Endothelial cell of umbilical vein (primary cell): ENCODE data around the gene ATG13. TPM values are rescaled to one million over a fixed set of nuclear protein-coding genes. Genes with fewer than 3 reads are reported as not detected.

Experiments
- BruUV-seq: library from RNA; stranded (reverse); fragments of 400-500 nt; replicated peaks from 2 replicates; lab custom pipeline; 2021; lab: Mats Ljungman, UMichigan
- CTCF ChIA-PET: fragments of 300-600, 350-600 bp; sonication (Branson Sonifier 250); formaldehyde crosslinking; loops from one replicate; lab custom pipeline; 2021; ENCODE audit warnings: antibody characterized with exemption, inconsistent platforms; lab: Charles Lee
- POLR2A ChIA-PET: fragments of 300-600, 350-600 bp; sonication (Branson Sonifier 250); formaldehyde crosslinking; loops from one replicate; lab custom pipeline; 2021; ENCODE audit warnings: antibody characterized with exemption, inconsistent platforms; lab: Charles Lee
- DNase-seq: peaks from one replicate; pipeline ENCODE4 v3.0.0-alpha.2; 2011; ENCODE audit warnings: low read depth, low spot score
- FAIRE-seq: peaks from 2 replicates; lab custom pipeline; 2011; peaks lifted over from hg19 to GRCh38; lab: Jason Lieb, UNC
- H2AFZ ChIP-seq: 2 replicates; pipeline ENCODE4 v1.6.0; 2012; ENCODE audit warnings: low read depth, low read length, control low read depth, inconsistent platforms
- H3K27ac ChIP-seq: 2 replicates; pipeline ENCODE4 v1.5.1; 2011; ENCODE audit warnings: low read depth, mild to moderate bottlenecking, control low read depth, low read length, moderate library complexity; ENCODE audit not compliant: insufficient read depth
- H3K27me3 ChIP-seq, 2 experiments: 2 replicates each; pipeline versions ENCODE4 v1.6.0 to v1.6.1; 2011; ENCODE audit warnings: low read length in 2 of 2, mixed read lengths in 1 of 2; ENCODE audit not compliant: control insufficient read depth in 2 of 2, insufficient read depth in 2 of 2
- H3K36me3 ChIP-seq, 2 experiments: 2 replicates in 1 of 2; 3 replicates in 1 of 2; pipeline ENCODE4 v1.5.1; 2011; ENCODE audit warnings: low read length in 2 of 2, mild to moderate bottlenecking in 1 of 2, moderate library complexity in 1 of 2; ENCODE audit not compliant: control insufficient read depth in 2 of 2, insufficient read depth in 2 of 2; ENCODE audit errors: extremely low read depth in 1 of 2
- H3K4me1 ChIP-seq: 3 replicates; pipeline ENCODE4 v1.5.1; 2011; ENCODE audit warnings: mild to moderate bottlenecking, low read length; ENCODE audit not compliant: control insufficient read depth, insufficient read depth; ENCODE audit errors: extremely low read depth
- H3K4me2 ChIP-seq: 2 replicates; pipeline ENCODE4 v1.6.1; 2011; ENCODE audit warnings: low read length, control low read depth, mixed read lengths; ENCODE audit not compliant: insufficient read depth
- H3K4me3 ChIP-seq, 3 experiments: fragments of 200-600 bp in 1 of 3; sonication (generic), shearing (Covaris generic) in 1 of 3; replicated peaks in 1 of 3; 2 replicates each; pipeline ENCODE4 v1.5.1; 2011 to 2016; ENCODE audit warnings: control low read depth in 3 of 3, low read length in 3 of 3, mild to moderate bottlenecking in 2 of 3, inconsistent platforms in 1 of 3, low read depth in 1 of 3, moderate library complexity in 1 of 3; ENCODE audit not compliant: insufficient read depth in 1 of 3
- H3K79me2 ChIP-seq: 2 replicates; pipeline ENCODE4 v1.6.0; 2012; ENCODE audit warnings: low read length, inconsistent platforms; ENCODE audit not compliant: control insufficient read depth, insufficient read depth
- H3K9ac ChIP-seq: replicated peaks from 2 replicates; pipeline ENCODE3; 2011; ENCODE audit warnings: low read length, control low read depth; ENCODE audit not compliant: insufficient read depth; ENCODE audit errors: extremely low read depth
- H3K9me1 ChIP-seq: replicated peaks from 3 replicates; pipeline ENCODE4 v1.6.0; 2011; ENCODE audit warnings: mild to moderate bottlenecking, low read length; ENCODE audit not compliant: control insufficient read depth, insufficient read depth; ENCODE audit errors: extremely low read depth
- H3K9me3 ChIP-seq: replicated peaks from 2 replicates; pipeline ENCODE4 v1.5.1; 2012; ENCODE audit warnings: low read length, inconsistent platforms; ENCODE audit not compliant: control insufficient read depth, insufficient read depth
- H4K20me1 ChIP-seq: replicated peaks from 2 replicates; pipeline ENCODE3; 2011; ENCODE audit warnings: mild to moderate bottlenecking, low read length; ENCODE audit not compliant: control insufficient read depth, insufficient read depth; ENCODE audit errors: extremely low read depth
- EZH2 ChIP-seq: IDR thresholded peaks from 2 replicates; pipeline ENCODE4 v1.6.1; 2012; ENCODE audit warnings: borderline replicate concordance, low read depth, mild to moderate bottlenecking, moderate library complexity, low read length, inconsistent platforms; ENCODE audit not compliant: severe bottlenecking
- FOS ChIP-seq: IDR thresholded peaks from 2 replicates; pipeline ENCODE4 v1.6.1; 2011; ENCODE audit warnings: mild to moderate bottlenecking, low read length, moderate library complexity, borderline replicate concordance; ENCODE audit not compliant: insufficient read depth
- GATA2 ChIP-seq: IDR thresholded peaks from 2 replicates; pipeline ENCODE4 v1.7.0; 2011; ENCODE audit warnings: low read depth, mild to moderate bottlenecking, moderate library complexity, mixed read lengths, low read length; ENCODE audit not compliant: insufficient read length, insufficient read depth
- JUN ChIP-seq: IDR thresholded peaks from 2 replicates; pipeline ENCODE4 v1.6.1; 2011; ENCODE audit warnings: borderline replicate concordance, low read depth; ENCODE audit not compliant: insufficient read length, insufficient read depth
- MYC ChIP-seq: IDR thresholded peaks from one replicate; pipeline ENCODE4 v1.6.1; 2011; ENCODE audit warnings: mild to moderate bottlenecking, low read depth, low read length
- POLR2A ChIP-seq: IDR thresholded peaks from 2 replicates; pipeline ENCODE4 v1.6.1; 2012; ENCODE audit warnings: low read depth, mild to moderate bottlenecking, control low read depth, low read length
- POLR2AphosphoS5 ChIP-seq: IDR thresholded peaks from 2 replicates; pipeline ENCODE4 v1.6.1; 2012; ENCODE audit warnings: low read depth, mild to moderate bottlenecking, control low read depth, low read length, moderate library complexity; ENCODE audit not compliant: insufficient read depth
- dilution Hi-C: fragments of 300-500 bp; cut with MboI; formaldehyde crosslinking; loops from one replicate; pipeline ENCODE4 v1.15.0; 2019; ENCODE audit warnings: low sequenced_read_pairs; ENCODE audit not compliant: extremely low pct_ligation_motif_present
- intact Hi-C: fragments of 100-400 bp; cut with micrococcal nuclease; formaldehyde crosslinking; loops from one replicate; pipeline ENCODE4 v1.10.0; 2022
- polyA plus RNA-seq, 4 experiments: library from polyadenylated mRNA; depleted of rRNA in 3 of 4; stranded (reverse) in 3 of 4; unstranded in 1 of 4; fragments of >200 nt; gene quantifications; 2 replicates each; pipeline versions ENCODE4 v1.2.1 to v1.2.3, GENCODE V29; 2011 to 2012; ENCODE audit warnings: missing spikeins in 1 of 4
- total RNA-seq: library from RNA; stranded (reverse); gene quantifications from 2 replicates; pipeline ENCODE4 v1.2.3, GENCODE V29; 2021
- TF ChIP-seq, protein P1 (sequence below), 2 donors: IDR thresholded peaks; 1 replicate in 1 of 2; 2 replicates in 1 of 2; pipeline ENCODE4 v1.5.1; 2011; ENCODE audit warnings: low read length in 2 of 2, mild to moderate bottlenecking in 2 of 2, moderate library complexity in 2 of 2, control low read depth in 1 of 2, inconsistent platforms in 1 of 2, low read depth in 1 of 2; ENCODE audit not compliant: insufficient read depth in 1 of 2; ENCODE audit errors: extremely low read depth in 1 of 2
- TF ChIP-seq, protein P2 (sequence below): IDR thresholded peaks from 2 replicates; pipeline ENCODE4 v1.6.1; 2011; ENCODE audit not compliant: insufficient read depth, insufficient read length

ATG13 gene
- total and polyA plus RNA-seq, 2 donors (not counting 3 experiments of a cell fraction or from before 2014, with no cell fraction given), result 60.1 to 66.5 TPM

DNA sequence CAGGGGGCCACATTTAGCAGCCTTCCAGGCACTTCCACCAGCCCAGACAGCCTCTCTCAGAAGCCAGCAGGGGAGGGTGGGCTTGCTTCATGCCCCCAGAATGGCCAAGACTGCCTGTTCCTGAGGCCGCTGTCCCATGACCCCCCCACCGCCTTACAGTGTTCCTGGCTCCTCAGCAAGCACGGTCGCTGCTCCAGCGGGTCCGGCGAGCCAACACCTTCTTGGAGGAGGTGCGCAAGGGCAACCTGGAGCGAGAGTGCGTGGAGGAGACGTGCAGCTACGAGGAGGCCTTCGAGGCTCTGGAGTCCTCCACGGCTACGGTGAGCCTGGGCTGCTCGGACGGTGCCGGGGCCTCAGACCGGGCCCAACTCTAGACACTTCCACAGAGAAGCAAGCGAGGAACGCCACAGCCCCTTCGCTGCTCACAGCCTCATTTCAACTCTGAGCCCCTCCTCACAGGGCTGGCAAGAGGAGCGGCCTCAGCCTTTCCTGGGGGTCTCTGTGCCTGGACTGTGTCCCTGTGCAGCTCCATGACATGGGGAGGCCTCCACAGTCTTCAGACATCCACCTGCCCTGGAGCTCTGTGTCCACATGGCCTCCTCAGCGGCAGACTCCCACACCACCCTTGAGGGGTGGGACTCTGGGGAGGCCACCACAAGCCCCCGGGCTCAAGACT is 102.3 kb downstream of the ATG13 start:
- no peaks in the 10 kb centered on the region for H3K9me3 ChIP-seq
- no peak overlapping the region for H3K4me3 ChIP-seq
- no peaks in the 10 kb centered on the region for H4K20me1 ChIP-seq
- H3K79me2 ChIP-seq, result no peaks in the 10 kb centered on the region
- BruUV-seq, result no TSS peak
- H3K36me3 ChIP-seq, result no peaks in the 10 kb centered on the region
- H3K9ac ChIP-seq, result no peak overlapping the region
- H3K4me1 ChIP-seq, result peaks cover 6% of the 10 kb centered on the region
- DNase-seq, result no peak
- intact Hi-C loops, result no loop called here
- no peaks in the 10 kb centered on the region for H3K27me3 ChIP-seq
- ChIA-PET CTCF (interaction anchor here (1.4 kb wide), 1 partner anchor 13 kb away, joined by 3 read pairs; no protein-coding TSS in a partner anchor), POLR2A (no interaction called here)
- no peaks in the 10 kb centered on the region for H3K9me1 ChIP-seq
- no peak overlapping the region for H3K4me2 ChIP-seq
- dilution Hi-C loops, result no loop called here
- TF ChIP-seq POLR2A (no peak), JUN (no peak), POLR2AphosphoS5 (no peak), EZH2 (no peak), FOS (no peak), MYC (no peak), GATA2 (no peak)
- TF ChIP-seq, protein P1, sequence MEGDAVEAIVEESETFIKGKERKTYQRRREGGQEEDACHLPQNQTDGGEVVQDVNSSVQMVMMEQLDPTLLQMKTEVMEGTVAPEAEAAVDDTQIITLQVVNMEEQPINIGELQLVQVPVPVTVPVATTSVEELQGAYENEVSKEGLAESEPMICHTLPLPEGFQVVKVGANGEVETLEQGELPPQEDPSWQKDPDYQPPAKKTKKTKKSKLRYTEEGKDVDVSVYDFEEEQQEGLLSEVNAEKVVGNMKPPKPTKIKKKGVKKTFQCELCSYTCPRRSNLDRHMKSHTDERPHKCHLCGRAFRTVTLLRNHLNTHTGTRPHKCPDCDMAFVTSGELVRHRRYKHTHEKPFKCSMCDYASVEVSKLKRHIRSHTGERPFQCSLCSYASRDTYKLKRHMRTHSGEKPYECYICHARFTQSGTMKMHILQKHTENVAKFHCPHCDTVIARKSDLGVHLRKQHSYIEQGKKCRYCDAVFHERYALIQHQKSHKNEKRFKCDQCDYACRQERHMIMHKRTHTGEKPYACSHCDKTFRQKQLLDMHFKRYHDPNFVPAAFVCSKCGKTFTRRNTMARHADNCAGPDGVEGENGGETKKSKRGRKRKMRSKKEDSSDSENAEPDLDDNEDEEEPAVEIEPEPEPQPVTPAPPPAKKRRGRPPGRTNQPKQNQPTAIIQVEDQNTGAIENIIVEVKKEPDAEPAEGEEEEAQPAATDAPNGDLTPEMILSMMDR (IDR thresholded peaks at IDR 0.05; ENCODE audit: extremely low read depth in 1 of 2, insufficient read depth in 1 of 2, low read depth in 1 of 2, low read length in 2 of 2), result no peak
- TF ChIP-seq, protein P2, sequence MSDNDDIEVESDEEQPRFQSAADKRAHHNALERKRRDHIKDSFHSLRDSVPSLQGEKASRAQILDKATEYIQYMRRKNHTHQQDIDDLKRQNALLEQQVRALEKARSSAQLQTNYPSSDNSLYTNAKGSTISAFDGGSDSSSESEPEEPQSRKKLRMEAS, result no peak
- FAIRE-seq, result no peak
- H2AFZ ChIP-seq, result no peak overlapping the region
- no peak overlapping the region for H3K27ac ChIP-seq
